H1 (cell line): ENCODE measurements around the gene PAX6. TPM values are rescaled to one million over a fixed set of nuclear protein-coding genes. Genes with fewer than 3 reads are reported as not detected.

ENCODE experiments used
- BACH1 ChIP-seq: IDR thresholded peaks from 2 replicates; pipeline ENCODE4 v1.6.1; 2012; ENCODE audit warnings: low read length, improper control_type of control experiment
- BRCA1 ChIP-seq: IDR thresholded peaks from 2 replicates; pipeline ENCODE4 v1.6.1; 2012; ENCODE audit warnings: low read depth, low read length, improper control_type of control experiment
- CBX8 ChIP-seq: fragments of 300-800, 300-1000 bp; sonication (generic); IDR thresholded peaks from 2 replicates; pipeline ENCODE4 v1.7.1; 2016; ENCODE audit warnings: low read depth, low read length, borderline replicate concordance
- CTBP2 ChIP-seq: IDR thresholded peaks from 2 replicates; pipeline ENCODE4 v1.7.0; 2011; ENCODE audit warnings: borderline replicate concordance, mild to moderate bottlenecking, moderate library complexity, mixed read lengths, low read length; ENCODE audit not compliant: insufficient read depth, insufficient read length
- HDAC2 ChIP-seq, 2 experiments: fragments of 300-600 bp in 1 of 2; sonication (generic) in 1 of 2; IDR thresholded peaks; 2 replicates each; pipeline ENCODE4 v1.6.1; 2011 to 2012; ENCODE audit warnings: low read depth in 2 of 2, low read length in 2 of 2, mild to moderate bottlenecking in 2 of 2, moderate library complexity in 2 of 2, borderline replicate concordance in 1 of 2, inconsistent platforms in 1 of 2
- KDM1A ChIP-seq: fragments of 200-600, 300-600 bp; sonication (generic); IDR thresholded peaks from 2 replicates; pipeline ENCODE4 v1.7.1; 2016; ENCODE audit warnings: mild to moderate bottlenecking, low read length, borderline replicate concordance
- RAD21 ChIP-seq, 2 experiments: IDR thresholded peaks in 1 of 2; conservative IDR thresholded peaks in 1 of 2; 2 replicates each; pipeline ENCODE4 v1.6.1; 2011; ENCODE audit warnings: low read depth in 2 of 2, low read length in 2 of 2, improper control_type of control experiment in 1 of 2, inconsistent platforms in 1 of 2, mild to moderate bottlenecking in 1 of 2, moderate library complexity in 1 of 2
- SAP30 ChIP-seq: fragments of 300-600 bp; sonication (generic); IDR thresholded peaks from 2 replicates; pipeline ENCODE4 v1.7.1; 2012; ENCODE audit warnings: low read length, moderate library complexity, mild to moderate bottlenecking, inconsistent platforms; ENCODE audit not compliant: insufficient read depth, insufficient replicate concordance
- polyA plus RNA-seq, 7 experiments: library from polyadenylated mRNA; depleted of rRNA in 3 of 7; stranded (reverse) in 5 of 7; unstranded in 2 of 7; fragments of >200 nt in 5 of 7; fragments of 200-250 nt in 2 of 7; gene quantifications; 1 replicate in 5 of 7; 2 replicates in 1 of 7; 4 replicates in 1 of 7; pipeline versions ENCODE4 v1.2.1 to v1.2.3, GENCODE V29; 2011 to 2013; ENCODE audit warnings: missing spikeins in 2 of 7, mixed read lengths in 2 of 7
- total RNA-seq: library from RNA; stranded (reverse); fragmentation: NEBNext Ultra II Directional; extraction: Animal tissue kit (Norgen Biotek cat#: 25700); gene quantifications from 2 replicates; pipeline ENCODE4 v1.2.1, GENCODE V29; 2021
- TF ChIP-seq, protein P1 (sequence below): IDR thresholded peaks from 2 replicates; pipeline ENCODE4 v1.6.1; 2012; ENCODE audit warnings: inconsistent platforms

The PAX6 gene
- total and polyA plus RNA-seq, 2 of the 8 experiments (the other 6 are each of a cell fraction or from before 2014, with no cell fraction given), result 0.30 to 0.65 TPM

DNA sequence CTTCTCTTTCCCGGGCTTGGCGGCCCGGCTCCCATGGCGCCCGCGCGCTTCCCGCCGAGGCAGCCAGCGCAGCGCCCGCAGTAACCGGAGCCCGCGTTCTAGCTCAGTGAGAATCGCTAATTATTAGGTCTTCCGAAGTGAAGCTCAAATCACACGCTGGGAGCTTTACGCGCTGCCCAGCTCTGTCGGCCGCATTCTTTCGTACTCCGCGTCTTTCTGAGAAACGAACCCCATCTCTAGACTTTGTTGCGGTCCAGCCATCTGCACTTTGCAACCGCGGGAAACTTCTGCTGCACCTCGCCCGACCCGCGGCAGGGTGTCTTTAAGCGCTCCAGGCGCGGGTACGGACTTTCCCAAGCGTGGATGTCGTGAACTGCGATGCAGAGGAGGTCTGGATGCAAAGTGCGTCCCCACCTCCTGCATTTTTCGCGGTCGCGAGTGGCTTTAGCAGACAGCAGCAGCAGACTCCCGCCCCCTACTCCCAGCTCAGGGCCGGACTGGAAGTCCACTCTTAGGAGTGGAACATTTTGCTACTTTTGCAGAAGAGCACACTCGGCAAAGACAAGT is 6.0 kb upstream of the PAX6 start (continued):
- no peak for TF ChIP-seq RAD21 (IDR thresholded peaks at IDR 0.05 in 1 of 2, conservative IDR thresholded peaks at IDR 0.05 in 1 of 2; ENCODE audit: low read depth in 2 of 2, low read length in 2 of 2)
- TF ChIP-seq KDM1A, result no peak
- TF ChIP-seq, protein P1, sequence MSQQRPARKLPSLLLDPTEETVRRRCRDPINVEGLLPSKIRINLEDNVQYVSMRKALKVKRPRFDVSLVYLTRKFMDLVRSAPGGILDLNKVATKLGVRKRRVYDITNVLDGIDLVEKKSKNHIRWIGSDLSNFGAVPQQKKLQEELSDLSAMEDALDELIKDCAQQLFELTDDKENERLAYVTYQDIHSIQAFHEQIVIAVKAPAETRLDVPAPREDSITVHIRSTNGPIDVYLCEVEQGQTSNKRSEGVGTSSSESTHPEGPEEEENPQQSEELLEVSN, result no peak
- TF ChIP-seq CTBP2, result peak; percentile 24
- peak; percentile 58; the same call in 1 of the 2 replicates for TF ChIP-seq BACH1
- 0 out of 4 replicates have a peak, but pooled peaks of 1 of the 2 experiments have one; percentile 58 for TF ChIP-seq HDAC2 (IDR thresholded peaks at IDR 0.05; ENCODE audit: borderline replicate concordance in 1 of 2, low read depth in 2 of 2, low read length in 2 of 2)
- peak; percentile 94; the same call in 1 of the 2 replicates for TF ChIP-seq CBX8
- TF ChIP-seq BRCA1, result no peak
- no peak for TF ChIP-seq SAP30
